Coronary artery (tissue), 2 donors: Measurements from ENCODE around the gene NUP210.
A peak's percentile ranks its signal among the peaks of the same experiment; 100 is the strongest.

Source experiments
- DNase-seq: peaks from one replicate; pipeline ENCODE4 v3.0.0-alpha.2; 2017; ENCODE audit warnings: low spot score
- H3K27ac ChIP-seq, 2 donors: fragments of 200-600 bp; sonication (generic); one replicate each; pipeline ENCODE4 v1.5.1; 2016 to 2019
- H3K4me3 ChIP-seq: fragments of 200-600 bp; sonication (generic); 2 replicates; pipeline ENCODE4 v1.5.1; 2016; ENCODE audit warnings: mild to moderate bottlenecking, moderate library complexity
- TF ChIP-seq, protein P1 (sequence below): fragments of 200-600 bp; sonication (generic); IDR thresholded peaks from one replicate; pipeline ENCODE4 v1.5.1; 2019; ENCODE audit warnings: antibody characterized with exemption

The NUP210 gene

DNA sequence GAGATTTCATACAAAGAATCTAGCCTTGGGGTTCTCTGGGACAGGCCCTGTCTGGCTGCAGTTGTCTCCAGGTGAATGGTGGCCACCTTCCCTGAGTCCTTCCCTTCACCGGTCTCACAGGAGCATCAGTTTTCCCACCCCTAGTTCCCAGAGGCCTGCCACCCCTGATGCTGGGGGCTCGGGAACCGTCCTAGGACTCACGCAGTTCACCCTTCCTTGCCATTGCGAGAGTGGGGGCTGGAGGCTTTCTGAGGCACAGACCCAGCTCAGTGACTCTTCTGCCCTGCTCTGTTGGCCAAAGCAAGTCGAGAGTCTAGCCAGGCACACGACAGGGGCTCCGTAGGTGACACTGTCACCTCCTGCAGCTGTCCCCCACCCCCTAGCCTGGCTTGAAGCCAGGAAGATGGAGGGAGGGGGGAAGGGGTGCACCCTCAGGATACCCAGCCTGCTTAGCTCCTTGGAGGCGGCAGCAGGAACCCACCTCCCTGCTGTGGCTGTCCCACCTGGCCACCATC lies 130.3 kb downstream of the NUP210 start:
- no peak for DNase-seq
- Histone ChIP-seq H3K27ac (no peak overlapping the region), H3K4me3 (no peak overlapping the region)
- TF ChIP-seq, protein P1, sequence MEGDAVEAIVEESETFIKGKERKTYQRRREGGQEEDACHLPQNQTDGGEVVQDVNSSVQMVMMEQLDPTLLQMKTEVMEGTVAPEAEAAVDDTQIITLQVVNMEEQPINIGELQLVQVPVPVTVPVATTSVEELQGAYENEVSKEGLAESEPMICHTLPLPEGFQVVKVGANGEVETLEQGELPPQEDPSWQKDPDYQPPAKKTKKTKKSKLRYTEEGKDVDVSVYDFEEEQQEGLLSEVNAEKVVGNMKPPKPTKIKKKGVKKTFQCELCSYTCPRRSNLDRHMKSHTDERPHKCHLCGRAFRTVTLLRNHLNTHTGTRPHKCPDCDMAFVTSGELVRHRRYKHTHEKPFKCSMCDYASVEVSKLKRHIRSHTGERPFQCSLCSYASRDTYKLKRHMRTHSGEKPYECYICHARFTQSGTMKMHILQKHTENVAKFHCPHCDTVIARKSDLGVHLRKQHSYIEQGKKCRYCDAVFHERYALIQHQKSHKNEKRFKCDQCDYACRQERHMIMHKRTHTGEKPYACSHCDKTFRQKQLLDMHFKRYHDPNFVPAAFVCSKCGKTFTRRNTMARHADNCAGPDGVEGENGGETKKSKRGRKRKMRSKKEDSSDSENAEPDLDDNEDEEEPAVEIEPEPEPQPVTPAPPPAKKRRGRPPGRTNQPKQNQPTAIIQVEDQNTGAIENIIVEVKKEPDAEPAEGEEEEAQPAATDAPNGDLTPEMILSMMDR = no peak

DNA sequence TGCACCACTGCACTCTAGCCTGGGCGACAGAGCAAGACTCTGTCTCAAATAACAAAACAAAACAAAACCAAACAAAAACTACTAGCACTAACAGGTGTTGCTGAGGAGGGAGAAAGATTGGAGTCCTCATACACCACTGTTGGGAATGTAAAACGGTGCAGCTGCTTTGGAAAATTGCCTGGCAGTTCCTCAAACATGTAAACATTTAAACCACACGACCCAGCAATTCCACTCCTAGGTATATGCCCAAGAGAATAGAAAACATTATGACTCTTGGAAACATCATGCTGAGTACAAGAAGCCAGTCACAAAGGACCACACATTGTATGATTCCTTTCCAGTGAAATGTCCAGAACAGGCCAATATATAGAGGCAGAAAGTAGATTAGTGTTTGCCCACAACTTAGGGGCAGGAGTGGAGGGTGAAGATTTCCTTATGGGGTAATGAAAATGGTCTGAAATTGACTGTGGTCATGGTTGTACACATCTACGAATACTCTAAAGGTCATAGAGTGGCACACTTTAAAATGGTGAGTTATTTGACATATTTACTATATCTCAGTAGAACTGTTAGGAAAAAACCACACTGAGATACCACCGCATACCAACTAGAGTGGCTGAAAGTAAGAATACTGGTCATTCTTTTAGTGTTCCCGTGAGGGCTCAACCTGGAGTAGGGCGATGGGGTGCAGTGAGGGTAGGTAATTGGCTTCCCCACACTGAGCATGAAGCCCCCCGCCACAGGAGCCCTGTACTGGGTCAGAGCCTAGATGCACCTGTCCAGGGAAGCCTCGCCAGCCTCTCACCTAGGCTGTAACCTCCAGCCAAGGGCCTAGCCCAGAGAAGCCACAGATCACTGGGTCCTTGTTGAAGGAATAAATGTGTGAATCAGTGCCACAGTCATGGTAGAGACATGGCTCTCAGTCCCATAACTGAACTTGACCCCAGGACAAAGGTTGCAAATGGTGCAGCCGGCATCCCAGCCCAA lies 131.1 kb downstream of the NUP210 start:
- TF ChIP-seq, protein P1 = no peak
- no peak for DNase-seq
- Histone ChIP-seq H3K4me3 (no peak overlapping the region), H3K27ac (no peak overlapping the region)

DNA sequence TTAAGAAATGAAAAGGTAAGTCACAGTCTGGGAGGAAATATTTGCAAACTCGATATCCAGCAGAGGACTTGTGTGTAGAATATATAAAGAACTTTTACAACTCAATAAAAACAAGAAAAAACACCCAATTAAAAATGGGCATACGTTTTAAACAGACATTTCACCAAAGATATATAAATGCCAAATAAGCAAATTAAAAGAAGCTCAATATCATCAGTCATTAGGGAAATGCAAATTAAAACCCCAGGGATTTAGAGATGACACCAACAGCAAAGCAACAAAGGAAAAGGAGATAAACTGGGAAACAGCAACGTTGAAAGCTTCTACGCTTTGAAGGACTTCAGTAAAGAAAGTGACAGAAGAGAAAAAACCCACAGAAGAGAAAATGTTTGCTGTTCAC lies 132.3 kb downstream of the NUP210 start:
- TF ChIP-seq, protein P1 = no peak
- no peak for DNase-seq
- H3K27ac ChIP-seq = no peak overlapping the region

DNA sequence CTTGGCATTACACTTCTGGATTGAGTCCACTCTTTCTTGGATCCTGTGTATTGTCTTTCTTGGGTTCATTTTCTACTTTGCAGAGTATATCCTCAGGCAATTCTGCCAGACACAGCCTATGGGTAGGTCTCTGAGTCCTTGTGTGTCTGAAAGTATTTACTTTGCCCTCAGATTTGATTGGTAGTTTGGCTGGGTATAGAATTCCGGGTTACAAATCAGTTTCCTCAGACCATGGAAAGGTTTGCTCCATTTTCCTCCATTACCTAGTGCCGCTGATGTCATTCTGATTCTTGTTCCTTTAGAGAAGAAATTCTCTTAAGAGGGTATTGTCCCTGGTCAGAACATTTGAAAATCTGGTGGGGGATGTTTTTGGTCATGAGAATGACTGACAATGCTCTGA lies 133.2 kb downstream of the NUP210 start:
- Histone ChIP-seq H3K27ac (no peak overlapping the region), H3K4me3 (no peak overlapping the region)
- TF ChIP-seq, protein P1 = no peak
- no peak for DNase-seq

More for the DNA sequence above, 132.3 kb downstream of the NUP210 start:
- no peak overlapping the region for H3K4me3 ChIP-seq

DNA sequence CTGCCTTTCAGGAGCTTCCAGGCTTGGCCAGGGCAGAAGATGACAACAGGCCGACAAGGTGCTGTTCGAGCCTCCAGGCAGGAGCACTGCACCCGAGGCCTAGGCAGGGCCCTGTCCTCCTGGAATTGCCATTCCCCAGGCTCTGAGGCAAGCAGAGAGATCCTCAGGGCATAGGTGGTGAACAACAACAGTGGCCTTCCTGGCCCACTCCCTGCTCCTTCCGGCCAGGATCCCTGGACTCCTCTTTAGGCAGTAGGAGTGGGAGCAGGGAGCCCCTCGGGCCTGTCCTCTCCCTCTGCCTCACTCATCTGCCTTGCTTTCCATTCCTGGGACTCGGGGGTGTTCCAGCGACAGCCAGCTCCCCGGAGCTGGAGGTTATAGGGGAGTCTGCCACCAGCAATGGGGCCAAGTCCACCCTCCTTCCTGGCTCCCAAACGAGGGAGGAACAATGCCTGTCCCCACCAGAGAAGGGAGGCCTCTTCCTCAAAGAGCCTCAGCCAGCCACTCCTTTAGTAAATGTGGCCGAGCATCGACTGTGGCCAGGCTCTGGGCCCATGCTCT lies 135.0 kb downstream of the NUP210 start:
- Histone ChIP-seq H3K27ac (no peak overlapping the region), H3K4me3 (no peak overlapping the region)
- DNase-seq = no peak
- TF ChIP-seq, protein P1 = no peak

DNA sequence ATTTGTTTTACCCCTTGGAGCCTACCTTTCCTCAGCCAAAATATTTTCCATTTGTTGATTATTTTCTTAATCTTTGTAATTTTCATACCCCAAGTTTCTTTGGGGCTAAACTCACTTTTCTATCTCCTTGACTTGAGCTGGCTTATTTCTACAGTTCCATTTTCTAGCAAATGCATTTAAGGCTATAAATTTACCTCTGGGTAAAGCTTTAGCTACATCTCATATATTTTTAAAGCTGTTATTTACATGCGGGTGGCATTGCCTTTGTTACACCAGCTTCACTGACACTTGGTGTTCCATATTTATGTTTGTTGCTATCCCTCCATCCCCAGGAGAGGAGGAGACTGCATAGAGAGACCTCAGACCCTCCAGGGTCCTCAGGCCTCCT lies 136.3 kb downstream of the NUP210 start:
- DNase-seq = no peak
- TF ChIP-seq, protein P1 = no peak
- Histone ChIP-seq H3K27ac (no peak overlapping the region), H3K4me3 (peak overlapping the region; percentile 77)
